ENCODE measurements around the gene ZNF334. TPM values are rescaled to one million over a fixed set of nuclear protein-coding genes. Genes with fewer than 3 reads are reported as not detected.

Gene ZNF334
- total RNA-seq, 3 donors from 2014 or later = 0.96 to 18.7 (median 8.2) TPM

GRCh38 chr20:46549188-46549972 lies 36.0 kb upstream of the ZNF334 start:
- peaks cover 0 to 19% of the 10 kb centered on the region in 2 donors for H3K27me3 ChIP-seq
- no peaks in the 10 kb centered on the region for H3K9me3 ChIP-seq
- intact Hi-C loops (cut with DNase I; ENCODE audit: low total_unique reads) = no loop called here
- DNase-seq (ENCODE audit: low spot score in 2 of 2) = no peak
- TF ChIP-seq CTCF (IDR thresholded peaks at IDR 0.05) (no peak), POLR2A (IDR thresholded peaks at IDR 0.05) (no peak), POLR2AphosphoS5 (IDR thresholded peaks at IDR 0.05) (no peak)
- no peaks in the 10 kb centered on the region for H3K4me1 ChIP-seq
- H3K4me3 ChIP-seq = no peak overlapping the region
- H3K36me3 ChIP-seq = no peaks in the 10 kb centered on the region
- H3K27ac ChIP-seq = no peak overlapping the region

- Histone ChIP-seq H3K27me3 (peaks cover 0 to 19% of the 10 kb centered on the region in 2 donors), H3K4me3 (no peak overlapping the region), H3K9me3 (no peaks in the 10 kb centered on the region), H3K36me3 (no peaks in the 10 kb centered on the region), H3K27ac (no peak overlapping the region), H3K4me1 (no peaks in the 10 kb centered on the region)
- no peak for DNase-seq (ENCODE audit: low spot score in 2 of 2)
- TF ChIP-seq CTCF (IDR thresholded peaks at IDR 0.05) = no peak
- no peak for TF ChIP-seq POLR2A (IDR thresholded peaks at IDR 0.05)
- TF ChIP-seq POLR2AphosphoS5 (IDR thresholded peaks at IDR 0.05) = no peak
- intact Hi-C loops (cut with DNase I; ENCODE audit: low total_unique reads) = no loop called here
These were observed 35.3 kb upstream of the ZNF334 start for GRCh38 chr20:46548688-46549087.

GRCh38 chr20:46547995-46548394 lies 34.6 kb upstream of the ZNF334 start:
- Histone ChIP-seq H3K36me3 (no peaks in the 10 kb centered on the region), H3K27me3 (peaks cover 0 to 19% of the 10 kb centered on the region in 2 donors), H3K9me3 (no peaks in the 10 kb centered on the region), H3K4me3 (no peak overlapping the region), H3K27ac (no peak overlapping the region), H3K4me1 (no peaks in the 10 kb centered on the region)
- DNase-seq (ENCODE audit: low spot score in 2 of 2) = no peak
- no peak for TF ChIP-seq POLR2AphosphoS5 (IDR thresholded peaks at IDR 0.05)
- TF ChIP-seq POLR2A (IDR thresholded peaks at IDR 0.05) = no peak
- no peak for TF ChIP-seq CTCF (IDR thresholded peaks at IDR 0.05)
- intact Hi-C loops (cut with DNase I; ENCODE audit: low total_unique reads) = no loop called here

- H3K27me3 ChIP-seq = peaks cover 0 to 21% of the 10 kb centered on the region in 2 donors
- H3K27ac ChIP-seq = no peak overlapping the region
- TF ChIP-seq POLR2A (IDR thresholded peaks at IDR 0.05) (no peak), CTCF (IDR thresholded peaks at IDR 0.05) (no peak), POLR2AphosphoS5 (IDR thresholded peaks at IDR 0.05) (no peak)
- DNase-seq (ENCODE audit: low spot score in 2 of 2) = no peak
- H3K36me3 ChIP-seq = no peaks in the 10 kb centered on the region
- no peak overlapping the region for H3K4me3 ChIP-seq
- intact Hi-C loops (cut with DNase I; ENCODE audit: low total_unique reads) = no loop called here
- no peaks in the 10 kb centered on the region for H3K4me1 ChIP-seq
- no peaks in the 10 kb centered on the region for H3K9me3 ChIP-seq
These were observed 33.6 kb upstream of the ZNF334 start for GRCh38 chr20:46546936-46547335.

GRCh38 chr20:46546298-46546697 lies 32.9 kb upstream of the ZNF334 start:
- no peak overlapping the region for H3K4me3 ChIP-seq
- intact Hi-C loops (cut with DNase I; ENCODE audit: low total_unique reads) = no loop called here
- H3K27me3 ChIP-seq = peaks cover 0 to 27% of the 10 kb centered on the region in 2 donors
- no peak overlapping the region for H3K27ac ChIP-seq
- no peaks in the 10 kb centered on the region for H3K9me3 ChIP-seq
- TF ChIP-seq POLR2AphosphoS5 (IDR thresholded peaks at IDR 0.05) (no peak), POLR2A (IDR thresholded peaks at IDR 0.05) (no peak), CTCF (IDR thresholded peaks at IDR 0.05) (no peak)
- no peaks in the 10 kb centered on the region for H3K36me3 ChIP-seq
- no peaks in the 10 kb centered on the region for H3K4me1 ChIP-seq
- DNase-seq (ENCODE audit: low spot score in 2 of 2) = no peak

Measured in breast epithelium (tissue), 4 donors.